HG03159 (cell line): ENCODE results near the gene TCEAL7.
A peak's percentile ranks its signal among the peaks of the same experiment; 100 is the strongest.
"Not testable (repeated sequence)": the region's sequence is repeated elsewhere in the genome, so short reads cannot be mapped to it uniquely, and the experiment has no call there.

ENCODE experiments used
- ATAC-seq: cut with Tn5 transposase; IDR thresholded peaks from one replicate; pipeline ENCODE4 v1.9.1; 2021; ENCODE audit warnings: mild to moderate bottlenecking, moderate library complexity; ENCODE audit not compliant: unreplicated experiment

Gene TCEAL7, protein sequence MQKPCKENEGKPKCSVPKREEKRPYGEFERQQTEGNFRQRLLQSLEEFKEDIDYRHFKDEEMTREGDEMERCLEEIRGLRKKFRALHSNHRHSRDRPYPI

DNA sequence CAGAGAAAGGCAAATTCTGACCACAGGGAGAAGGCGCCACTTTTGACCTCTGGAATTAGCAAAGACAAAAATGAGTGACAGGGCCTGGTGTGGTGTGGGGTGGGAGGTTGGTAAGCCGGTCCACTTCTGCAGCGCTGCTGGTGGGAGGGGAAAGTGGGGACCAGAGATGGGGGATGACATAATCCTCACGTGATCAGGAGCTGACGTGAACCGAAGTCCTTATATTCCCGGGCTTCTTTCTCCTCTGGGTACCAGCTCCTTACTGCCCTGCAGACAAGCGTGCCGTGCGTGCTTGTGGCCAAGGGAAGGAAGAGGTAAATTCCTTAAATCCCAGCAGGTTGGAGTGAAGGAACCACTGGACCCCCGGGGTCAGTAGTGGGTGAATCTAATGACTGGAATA lies at the start of gene TCEAL7:
TCEAL7 (plus strand) TSS at position 249 of the 400 bp plus-strand sequence. CDS start 1,165 bp downstream, outside the sequence.
- no peak for ATAC-seq

DNA sequence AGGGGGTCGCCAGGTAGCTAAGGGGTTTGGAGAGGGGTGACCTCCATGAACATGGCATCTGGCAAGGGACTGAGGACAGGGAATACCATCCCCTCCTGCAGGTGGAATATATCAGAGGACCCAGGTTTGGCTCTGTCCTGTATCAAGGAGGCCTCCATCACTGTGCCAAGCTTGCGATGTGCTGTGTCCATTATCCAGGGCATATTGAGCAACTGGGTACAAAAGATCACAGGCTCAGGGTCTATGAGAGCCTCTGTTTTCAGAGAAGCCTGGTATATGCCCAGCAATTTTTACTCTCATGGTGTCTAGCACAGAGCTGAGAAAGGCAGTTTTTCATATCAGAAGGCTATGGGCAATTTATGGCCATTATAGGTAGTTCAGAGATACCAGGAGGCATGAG lies 36.9 kb upstream of the TCEAL7 start:
- ATAC-seq: no peak

DNA sequence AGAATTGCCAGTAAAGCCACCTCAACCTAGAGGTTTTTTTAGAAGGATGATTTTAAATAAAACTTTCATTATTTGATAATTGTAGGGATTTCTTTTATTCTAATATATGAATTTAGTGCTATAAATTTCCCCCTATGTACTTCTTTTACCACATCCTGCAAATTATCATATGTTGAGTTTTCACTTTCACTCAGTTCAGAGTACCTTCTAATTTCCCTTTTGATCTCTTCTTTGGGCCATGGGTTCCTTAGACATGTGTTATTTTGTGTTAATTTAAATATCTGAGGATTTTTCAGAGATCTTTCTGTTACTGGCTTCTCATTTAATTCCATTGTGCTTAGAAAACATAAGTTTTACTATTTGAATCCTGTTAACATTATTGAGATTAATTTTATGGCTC lies 25.3 kb upstream of the TCEAL7 start:
- ATAC-seq: no peak

DNA sequence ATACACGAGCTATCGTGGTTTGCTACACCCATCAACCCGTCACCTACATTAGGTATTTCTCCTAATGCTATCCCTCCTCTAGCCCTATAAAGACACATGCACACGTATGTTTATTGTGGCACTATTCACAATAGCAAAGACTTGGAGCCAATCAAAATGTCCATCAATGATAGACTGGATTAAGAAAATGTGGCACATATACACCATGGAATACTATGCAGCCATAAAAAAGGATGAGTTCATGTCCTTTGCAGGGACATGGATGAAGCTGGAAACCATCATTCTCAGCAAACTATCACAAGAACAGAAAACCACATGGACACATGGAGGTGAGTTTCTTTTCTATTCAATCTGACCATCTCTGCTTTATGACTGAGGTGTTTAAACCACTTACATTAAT lies 24.4 kb upstream of the TCEAL7 start:
- ATAC-seq: not testable (repeated sequence)

DNA sequence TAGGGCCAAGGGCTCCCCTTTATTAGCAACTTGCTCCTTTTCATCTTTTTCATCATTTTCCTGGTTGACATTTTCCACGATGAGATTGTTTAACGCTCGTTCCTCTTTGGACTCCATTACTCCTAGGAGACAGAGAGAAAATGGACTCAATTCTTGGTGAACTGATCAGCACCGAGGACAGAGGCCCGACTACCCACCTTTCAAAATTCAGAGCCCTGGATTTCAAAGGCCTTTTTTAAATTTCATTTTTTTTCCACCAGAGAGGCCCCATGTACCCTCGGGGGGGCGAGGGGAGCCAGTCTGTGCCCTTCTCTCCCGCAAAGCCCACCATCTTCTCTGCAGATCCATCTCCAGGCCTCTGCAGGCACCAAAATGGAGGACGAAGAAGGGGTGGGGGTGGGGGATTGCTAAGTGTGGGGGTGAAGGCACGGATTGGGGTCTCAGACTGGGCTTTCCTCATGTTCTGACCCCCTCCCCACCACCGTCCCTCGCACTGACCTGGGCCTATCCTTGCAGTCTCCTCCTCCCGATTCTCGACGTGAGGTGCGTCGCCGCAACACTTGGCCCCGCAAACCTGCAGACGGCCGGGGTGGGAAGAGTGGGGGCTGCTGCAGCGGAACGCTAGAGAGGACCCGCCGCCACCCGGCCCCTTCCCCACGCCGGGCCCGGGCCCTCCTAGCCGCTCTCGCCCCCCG lies 20.0 kb upstream of the TCEAL7 start:
- ATAC-seq: no peak

DNA sequence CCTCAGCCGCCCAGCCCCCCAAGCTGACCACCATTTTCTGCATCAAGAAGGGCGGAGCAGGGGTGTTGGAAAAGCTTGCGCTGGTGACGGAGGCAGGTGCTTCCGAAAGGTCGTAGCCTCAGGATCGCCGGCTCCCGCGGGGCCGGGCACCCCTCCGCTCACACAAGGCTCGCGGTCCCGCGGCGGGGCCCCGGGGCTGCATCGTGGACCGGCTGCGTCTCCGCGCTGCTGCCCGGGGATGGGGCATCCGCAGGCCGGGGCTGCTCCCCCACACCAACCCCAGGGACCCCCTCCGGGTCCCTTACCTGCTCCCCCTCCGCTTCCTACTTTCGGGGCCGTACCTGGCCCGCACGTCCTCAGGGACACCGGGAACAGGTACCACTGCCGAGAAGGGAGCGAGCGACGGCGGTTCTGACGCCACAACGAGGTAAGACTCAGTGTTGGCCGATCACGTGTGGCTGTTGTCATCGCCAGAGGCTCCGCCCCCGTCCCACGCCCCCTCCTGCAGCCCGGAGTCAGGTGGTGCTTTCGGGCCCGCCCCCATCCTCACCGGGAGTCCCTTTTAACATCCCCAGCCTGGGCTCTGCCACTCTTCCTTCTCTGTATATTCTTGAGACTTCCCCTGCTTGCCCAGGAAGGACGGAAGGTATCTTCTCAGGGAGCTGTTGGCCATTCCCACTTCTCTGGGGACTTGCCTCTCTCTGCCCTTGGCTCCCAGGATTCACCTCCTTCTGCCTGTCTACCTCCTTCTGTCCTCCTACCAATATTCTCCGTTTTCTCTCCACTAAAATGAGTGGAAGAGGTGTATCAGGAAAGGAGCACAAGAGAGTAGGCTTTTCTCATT lies 19.3 kb upstream of the TCEAL7 start, which contains the start of gene BEX2:
BEX2 (minus strand) TSS at position 436 of the 844 bp plus-strand sequence. CDS start 1,014 bp downstream, outside the sequence.
- peak; percentile 98 for ATAC-seq

DNA sequence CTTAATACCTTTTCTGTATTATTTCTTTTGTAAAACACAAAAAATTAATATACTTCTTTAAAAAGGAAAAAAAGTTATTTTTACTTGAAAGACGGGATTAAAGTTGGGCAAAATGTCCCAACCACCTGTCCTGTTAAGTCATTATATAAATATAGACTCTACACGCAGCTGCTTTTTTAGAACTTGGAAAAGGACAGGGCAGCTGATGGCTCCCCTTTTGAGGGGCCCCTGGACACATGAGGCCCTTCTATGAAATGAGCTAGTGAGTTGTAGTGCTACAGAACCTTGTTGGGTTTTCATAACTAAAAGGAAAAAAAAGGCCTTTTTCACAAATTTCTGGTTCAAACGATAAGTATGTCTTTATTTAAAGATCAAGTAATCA lies 18.6 kb upstream of the TCEAL7 start:
- no peak for ATAC-seq

DNA sequence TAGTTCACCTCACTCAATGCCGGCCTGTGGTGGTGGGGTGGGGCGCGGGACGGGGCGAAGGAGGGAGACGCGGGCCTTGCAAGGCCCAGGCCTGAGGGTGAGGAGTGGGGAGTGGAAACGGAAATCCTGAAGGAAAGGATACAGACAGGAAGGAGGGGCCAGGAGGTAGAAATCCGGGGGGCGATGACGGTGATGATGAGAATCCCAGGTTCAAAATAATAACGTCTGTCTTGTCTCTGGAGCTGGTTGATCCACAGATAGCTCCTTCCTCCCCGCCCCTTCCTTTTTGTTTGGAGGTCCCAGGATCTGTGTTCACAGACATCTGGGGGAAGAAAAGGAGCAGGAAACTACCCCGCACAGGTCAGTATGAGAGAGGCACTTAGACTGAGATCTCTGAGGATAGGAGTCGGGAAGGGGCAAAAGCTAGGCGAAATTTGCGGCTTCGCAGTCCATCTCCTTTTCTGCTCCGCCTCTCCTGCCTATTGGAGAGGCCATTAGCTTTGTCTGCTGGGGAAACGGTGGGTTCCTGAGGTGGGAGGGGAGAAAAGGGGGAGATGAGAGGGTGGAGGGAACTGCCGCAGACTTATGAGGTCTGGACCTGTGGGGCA lies 746 bp downstream of the TCEAL7 start:
- ATAC-seq: no peak

DNA sequence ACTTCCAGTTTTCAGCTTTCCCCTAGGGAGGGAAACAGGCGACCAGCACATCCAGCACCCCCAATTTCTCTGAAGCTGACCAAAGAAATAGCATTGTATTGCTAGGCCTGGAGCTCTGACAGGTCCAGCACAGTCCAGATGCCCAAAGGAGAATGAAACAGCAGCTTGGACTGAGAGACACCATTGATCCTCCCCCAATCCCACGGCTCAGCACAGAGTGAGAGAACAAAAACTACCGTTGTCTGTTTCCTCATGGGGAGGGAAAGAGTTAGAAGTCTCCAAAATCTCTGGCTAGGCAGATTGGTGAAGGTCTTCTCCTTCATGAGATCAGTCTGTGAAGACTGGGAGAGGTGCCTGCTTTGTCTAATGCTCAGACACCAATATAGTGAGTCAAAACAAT lies 8.6 kb downstream of the TCEAL7 start:
- ATAC-seq: no peak

DNA sequence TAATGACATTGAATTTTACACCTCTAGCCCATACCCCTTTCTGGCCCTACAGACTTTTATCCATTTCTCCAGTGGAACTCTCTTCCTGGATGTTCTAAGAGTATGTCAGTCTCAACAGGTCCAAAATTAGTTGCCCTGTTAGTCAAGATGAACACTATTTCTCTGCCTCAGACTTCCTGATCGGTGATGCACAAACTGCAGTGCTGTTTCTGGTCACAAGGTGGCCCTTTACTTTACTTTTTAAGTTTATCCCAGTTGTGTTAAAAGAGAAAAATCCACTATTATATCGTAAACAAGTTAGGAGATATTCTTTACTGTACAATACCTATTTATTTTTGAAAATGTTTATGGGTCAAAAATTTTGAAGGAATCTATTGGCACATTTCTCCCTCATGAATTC lies 13.1 kb downstream of the TCEAL7 start:
- peak; percentile 75 for ATAC-seq

DNA sequence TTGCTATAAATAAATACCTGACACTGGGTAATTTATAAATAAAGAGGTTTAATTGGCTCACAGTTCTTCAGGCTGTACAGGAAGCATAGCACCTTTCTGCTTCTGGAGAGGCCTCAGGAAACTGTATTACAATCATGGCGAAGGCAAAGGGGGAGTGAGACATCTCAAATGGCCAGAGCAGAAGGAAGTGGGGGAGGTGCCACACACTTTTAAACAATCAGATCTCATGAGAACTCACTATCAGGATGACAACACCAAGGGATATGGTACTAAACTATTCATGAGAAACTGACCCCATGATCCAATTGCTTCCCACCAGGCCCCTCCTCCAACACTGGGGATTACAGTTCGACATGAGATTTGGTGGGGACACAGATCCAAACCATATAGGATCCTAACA lies 14.6 kb downstream of the TCEAL7 start:
- ATAC-seq: no peak

DNA sequence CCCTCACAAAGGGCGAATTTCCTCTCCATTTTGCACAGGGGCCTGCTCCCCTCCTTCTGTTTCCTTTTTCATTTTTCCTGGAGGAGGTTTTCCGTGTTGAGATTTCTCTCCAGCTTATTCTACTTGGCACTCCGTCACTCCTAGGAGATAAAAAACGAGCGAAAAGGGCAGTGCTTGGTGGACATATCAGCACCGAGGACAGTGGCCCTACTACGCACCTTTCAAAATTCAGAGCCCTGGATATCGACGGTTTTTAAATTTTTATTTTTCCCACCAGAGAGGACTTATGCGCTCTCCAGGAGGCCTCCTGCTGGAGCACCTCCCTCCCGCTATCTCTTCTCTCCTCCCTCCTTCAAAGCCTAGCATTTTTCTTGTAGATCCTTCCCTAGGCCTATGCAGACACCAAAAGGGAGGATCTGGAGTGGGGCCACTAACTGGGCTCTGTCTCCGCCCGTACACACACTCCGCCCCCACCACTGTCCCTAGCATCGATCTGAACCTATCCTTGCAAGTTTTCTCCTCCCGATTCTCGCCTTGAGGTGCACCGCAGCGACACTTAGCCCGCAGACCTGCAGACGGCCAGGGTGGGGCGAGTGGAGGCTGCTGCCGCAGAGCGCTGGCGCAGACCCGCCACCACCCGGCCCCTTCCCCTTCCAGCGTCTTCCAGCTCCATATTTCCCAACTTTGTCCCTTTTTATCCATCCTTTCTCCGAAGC lies 17.8 kb downstream of the TCEAL7 start:
- ATAC-seq: no peak

DNA sequence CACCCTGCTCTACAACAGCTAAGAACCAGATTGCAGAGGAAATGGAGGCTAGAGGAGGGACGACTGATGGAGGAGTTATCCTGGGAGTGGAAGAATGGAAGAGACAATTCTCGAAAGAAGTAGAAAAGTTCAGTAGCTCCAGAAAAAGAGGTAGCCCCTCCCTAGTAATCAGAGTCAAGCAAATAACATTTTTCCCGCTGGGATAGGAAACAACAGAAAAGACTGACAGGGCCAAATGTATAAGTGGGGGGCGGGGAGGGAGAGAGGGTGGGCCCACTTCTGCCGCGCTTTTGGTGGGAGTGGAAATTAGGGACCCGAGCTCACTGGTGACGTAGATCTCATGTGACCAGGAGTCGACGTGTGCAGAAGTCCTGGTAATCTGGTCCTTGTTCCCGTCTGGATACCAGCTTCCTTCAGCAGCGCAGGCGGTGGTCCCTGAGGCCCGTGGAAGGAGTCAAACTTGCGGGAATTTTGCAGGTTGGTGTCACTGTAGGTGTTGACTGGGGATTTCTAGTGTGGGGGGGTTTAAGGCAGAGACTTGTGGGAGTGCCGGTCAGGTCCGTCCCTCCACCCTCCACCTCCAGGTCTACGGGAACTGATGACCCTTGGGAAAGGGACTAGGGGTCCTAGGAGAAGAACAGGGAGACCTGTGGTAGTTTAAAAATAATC lies 26.2 kb downstream of the TCEAL7 start, which contains the start of gene TCEAL9:
TCEAL9 (plus strand) TSS at position 377 of the 669 bp plus-strand sequence. CDS start 1,179 bp downstream, outside the sequence.
- no peak for ATAC-seq

DNA sequence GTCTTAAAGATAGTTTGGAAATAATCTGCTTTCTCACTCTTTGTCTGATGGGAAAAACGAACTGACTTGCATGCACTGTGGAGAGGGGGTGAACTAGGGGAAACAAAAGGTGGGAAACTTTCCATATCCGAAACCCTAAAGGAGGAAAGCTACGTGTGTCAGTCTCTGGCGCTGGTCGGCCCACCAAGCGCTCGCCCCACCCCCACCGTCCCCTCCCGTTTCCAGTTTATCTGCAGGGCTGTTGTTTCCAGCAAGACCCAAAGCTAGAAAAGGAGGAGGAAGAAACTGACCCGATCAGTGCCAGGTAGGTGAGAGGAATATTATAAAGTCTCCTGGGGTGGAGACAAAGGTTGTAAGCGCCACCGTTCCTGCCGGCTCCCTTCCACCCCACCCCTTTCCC lies 26.8 kb downstream of the TCEAL7 start:
- ATAC-seq: no peak

DNA sequence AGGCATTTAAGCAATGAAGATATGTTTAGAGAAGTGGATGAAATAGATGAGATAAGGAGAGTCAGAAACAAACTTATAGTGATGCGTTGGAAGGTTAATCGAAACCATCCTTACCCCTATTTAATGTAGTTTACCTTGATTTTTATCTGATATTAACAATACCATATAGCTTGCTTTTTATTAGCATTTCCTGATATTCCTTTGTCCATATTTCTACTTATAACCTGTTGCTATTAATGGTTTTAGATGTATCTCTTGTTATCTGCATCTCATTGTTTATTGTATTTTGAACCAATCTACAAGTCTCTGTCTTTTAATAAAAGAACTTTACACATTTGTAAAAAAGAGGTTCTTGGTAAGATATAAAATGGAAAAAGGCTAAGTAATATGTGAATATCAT lies 27.8 kb downstream of the TCEAL7 start:
- no peak for ATAC-seq

DNA sequence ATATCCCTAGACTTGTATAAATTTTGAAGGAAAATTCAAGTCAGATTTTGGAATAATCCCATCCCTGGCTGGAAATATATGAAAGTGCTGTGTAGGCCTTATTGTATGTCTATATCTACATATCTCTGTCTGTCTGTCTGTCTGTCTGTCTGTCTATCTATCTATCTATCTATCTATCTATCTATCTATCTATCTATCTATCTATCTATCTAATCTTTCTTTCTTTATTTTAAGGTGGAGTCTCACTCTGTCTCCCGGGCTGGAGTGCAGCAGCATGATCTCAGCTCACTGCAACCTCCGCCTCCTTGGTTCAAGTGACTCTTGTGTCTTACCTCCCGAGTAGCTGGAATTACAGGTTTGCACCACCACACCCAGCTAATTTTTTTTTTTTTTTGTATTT lies 29.6 kb downstream of the TCEAL7 start:
- not testable (repeated sequence) for ATAC-seq

DNA sequence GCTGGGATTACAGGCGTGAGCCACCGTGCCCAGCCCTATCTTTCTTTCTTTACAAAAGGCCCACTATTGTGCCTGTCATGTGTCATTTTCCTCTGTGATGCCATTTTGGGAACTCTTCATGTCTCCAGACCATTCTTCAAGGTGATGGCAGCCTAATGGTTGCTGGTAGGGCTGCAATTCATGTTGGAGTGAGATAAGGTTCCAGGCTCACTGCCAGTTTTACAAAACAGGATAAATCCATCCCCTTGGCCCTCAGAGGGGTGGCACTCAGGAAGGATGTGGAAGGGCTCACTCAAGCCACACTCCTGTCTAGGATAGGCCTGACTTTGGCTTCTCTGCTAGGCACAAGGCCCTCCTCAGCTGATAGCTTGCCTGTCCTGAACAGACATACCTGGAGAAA lies 30.1 kb downstream of the TCEAL7 start:
- no peak for ATAC-seq

DNA sequence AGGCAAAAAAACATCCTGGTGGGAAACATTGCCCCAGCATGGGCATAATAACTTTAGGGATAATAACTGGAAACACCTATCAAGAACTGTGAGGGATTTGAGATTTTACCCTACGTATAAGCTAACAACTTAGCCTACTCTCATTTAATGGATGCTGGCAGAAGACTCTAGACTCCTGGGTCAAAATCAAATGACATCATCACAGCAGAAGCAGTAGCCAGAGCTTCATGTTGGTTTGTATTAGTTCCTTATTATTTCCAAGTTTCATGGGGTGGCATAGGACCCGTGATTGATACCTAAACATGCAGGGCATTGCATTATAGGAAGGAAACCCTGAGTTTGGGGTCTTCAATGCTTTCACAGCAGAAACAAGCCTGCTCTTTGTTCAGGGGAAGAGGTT lies 30.9 kb downstream of the TCEAL7 start:
- no peak for ATAC-seq

DNA sequence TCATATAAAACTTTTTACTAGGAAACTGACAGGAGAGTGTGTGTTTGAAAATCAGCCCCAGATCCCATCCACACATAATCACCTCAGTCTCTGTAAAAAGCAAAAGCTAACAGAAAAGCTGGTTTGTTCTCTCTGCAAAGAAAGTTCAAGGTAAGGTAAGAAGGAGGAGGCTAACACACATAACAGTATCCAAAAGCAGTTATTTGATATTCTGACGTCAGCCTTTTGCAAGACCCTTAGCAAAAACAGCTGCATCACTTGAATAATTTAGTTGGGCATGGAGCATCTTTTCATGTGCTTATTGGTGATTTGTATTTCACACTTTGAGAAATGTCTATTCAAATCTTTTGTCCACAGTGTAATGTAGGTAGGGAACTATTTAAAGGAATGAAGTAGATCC lies 31.8 kb downstream of the TCEAL7 start:
- no peak for ATAC-seq

DNA sequence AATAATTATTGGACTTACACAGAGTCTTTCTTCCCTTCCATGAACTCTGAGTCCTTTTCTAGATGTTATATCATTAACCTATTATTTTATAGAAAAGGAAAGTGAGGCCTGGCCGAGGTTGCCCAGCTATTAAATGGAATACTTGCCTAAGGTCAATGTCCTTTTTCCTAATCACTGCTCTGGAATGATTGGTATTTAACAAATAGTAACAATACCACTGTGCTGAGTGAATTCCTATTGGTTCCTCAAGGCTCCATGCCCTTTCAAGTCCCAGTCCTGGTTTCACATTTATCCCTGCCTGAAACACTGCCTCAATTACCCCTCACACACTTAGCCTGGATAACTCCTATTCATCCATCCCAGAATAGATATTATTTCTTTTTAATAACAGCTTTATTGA lies 32.4 kb downstream of the TCEAL7 start:
- no peak for ATAC-seq
